Left lung (tissue), 10 donors: Measurements from ENCODE around the gene ARHGAP11B. TPM values are rescaled to one million over a fixed set of nuclear protein-coding genes. Genes with fewer than 3 reads are reported as not detected.
"Not testable (repeated sequence)": the region's sequence is repeated elsewhere in the genome, so short reads cannot be mapped to it uniquely, and the experiment has no call there.

Source experiments
- ATAC-seq: fragments of 200-7000 bp; cut with Tn5 transposase; one replicate; pipeline ENCODE4 v1.9.1; 2020; ENCODE audit warnings: moderate library complexity
- DNase-seq, 4 donors: peaks; one replicate each; pipeline ENCODE4 v3.0.0-alpha.2; 2013 to 2020
- H3K27ac ChIP-seq, 2 donors: fragments of 200-600 bp; sonication (generic) in 1 of 2; one replicate each; pipeline versions ENCODE4 v1.5.0 to v1.8.0; 2020 to 2021
- H3K27me3 ChIP-seq, 2 donors: fragments of 200-600 bp; sonication (generic) in 1 of 2; one replicate each; pipeline versions ENCODE4 v1.5.0 to v1.8.0; 2020 to 2021
- H3K36me3 ChIP-seq, 2 donors: fragments of 200-600 bp; sonication (generic) in 1 of 2; one replicate each; pipeline versions ENCODE4 v1.5.0 to v1.8.0; 2020 to 2021
- H3K4me1 ChIP-seq, 2 donors: fragments of 200-600 bp; one replicate each; pipeline ENCODE4 v1.8.0; 2021
- H3K4me3 ChIP-seq, 2 donors: fragments of 200-600 bp; sonication (generic) in 1 of 2; one replicate each; pipeline versions ENCODE4 v1.5.0 to v1.8.0; 2020 to 2021; ENCODE audit warnings: mild to moderate bottlenecking in 1 of 2
- H3K9me3 ChIP-seq, 2 donors: fragments of 200-600 bp; sonication (generic) in 1 of 2; one replicate each; pipeline versions ENCODE4 v1.5.0 to v1.8.0; 2020 to 2021
- CTCF ChIP-seq, 2 donors: fragments of 200-600 bp; sonication (generic) in 1 of 2; IDR thresholded peaks; one replicate each; pipeline versions ENCODE4 v1.5.0 to v1.8.0; 2021; ENCODE audit warnings: antibody characterized with exemption in 2 of 2
- intact Hi-C, 2 donors: fragments of 100-400 bp; cut with DNase I; formaldehyde crosslinking; loops; one replicate each; pipeline versions ENCODE4 v1.11.2 to v1.14.2; 2022
- polyA plus RNA-seq, 6 donors: library from polyadenylated mRNA; unstranded; fragments of 120-200 nt; gene quantifications; one replicate each; pipeline ENCODE4 v1.2.1, GENCODE V29; 2013; ENCODE audit not compliant: insufficient read length in 6 of 6
- total RNA-seq, 2 donors: library from RNA; stranded (reverse); fragmentation: NEBNext Ultra II Directional; extraction: Animal tissue kit (Norgen Biotek cat#: 25700); gene quantifications; one replicate each; pipeline ENCODE4 v1.2.1, GENCODE V29; 2021
- donor health status: DM: no; HTN: yes; CAD: no.
- donor health status: DM: no; HTN: no; CAD: no.

The ARHGAP11B gene

GRCh38 chr15:30675126-30675525 is 49.2 kb downstream of the ARHGAP11B start:
- Histone ChIP-seq H3K36me3 (no peaks in the 10 kb centered on the region), H3K27ac (no peak overlapping the region), H3K4me1 (no peaks in the 10 kb centered on the region), H3K27me3 (no peaks in the 10 kb centered on the region), H3K4me3 (no peak overlapping the region), H3K9me3 (no peaks in the 10 kb centered on the region)
- ATAC-seq (no peak), DNase-seq (no peak)
- TF ChIP-seq CTCF (IDR thresholded peaks at IDR 0.05) = no peak
- intact Hi-C loops = no loop called here

- H3K4me1 ChIP-seq, H3K36me3 ChIP-seq, DNase-seq, H3K4me3 ChIP-seq, H3K9me3 ChIP-seq, ATAC-seq, H3K27me3 ChIP-seq, intact Hi-C loops, H3K27ac ChIP-seq: not testable (repeated sequence)
Measured at GRCh38 chr15:30675891-30676290, 50.0 kb downstream of the ARHGAP11B start.

GRCh38 chr15:30680997-30681396 is 55.1 kb downstream of the ARHGAP11B start:
- H3K4me3 ChIP-seq, H3K9me3 ChIP-seq, H3K4me1 ChIP-seq, H3K27ac ChIP-seq, DNase-seq, ATAC-seq, H3K36me3 ChIP-seq, intact Hi-C loops, H3K27me3 ChIP-seq: not testable (repeated sequence)

GRCh38 chr15:30685709-30686285 is 59.9 kb downstream of the ARHGAP11B start:
- H3K4me3 ChIP-seq, H3K4me1 ChIP-seq, H3K36me3 ChIP-seq, DNase-seq, H3K27ac ChIP-seq, H3K27me3 ChIP-seq, intact Hi-C loops, H3K9me3 ChIP-seq, ATAC-seq: not testable (repeated sequence)

- H3K36me3 ChIP-seq, DNase-seq, H3K27me3 ChIP-seq, H3K4me1 ChIP-seq, H3K9me3 ChIP-seq, ATAC-seq, intact Hi-C loops, H3K27ac ChIP-seq, H3K4me3 ChIP-seq: not testable (repeated sequence)
Measured at GRCh38 chr15:30686651-30687050, 60.7 kb downstream of the ARHGAP11B start.

Other genes starting within 250 kb of the ARHGAP11B start
- 1 to 10 TPM; 2.8 to 8.1 TPM for gene CHRFAM7A, start 232.6 kb upstream of the ARHGAP11B start, total RNA-seq
- 1 to 10 TPM; 3.5 to 6.4 (median 5.1) TPM for gene CHRFAM7A, start 232.6 kb upstream of the ARHGAP11B start, polyA plus RNA-seq
- gene GOLGA8R, start 211.9 kb upstream of the ARHGAP11B start, total RNA-seq = 1 to 10 TPM; 2.6 to 4.0 TPM
- gene GOLGA8R, start 211.9 kb upstream of the ARHGAP11B start, polyA plus RNA-seq = 10 to 100 TPM; 10.2 to 15.5 (median 11.8) TPM
- 1 to 10 TPM in 1 of 2 donors, under 1 TPM in 1; 0.52 to 1.8 TPM for gene GOLGA8Q, start 74.1 kb upstream of the ARHGAP11B start, total RNA-seq
- gene GOLGA8Q, start 74.1 kb upstream of the ARHGAP11B start, polyA plus RNA-seq = 1 to 10 TPM; 1.8 to 8.0 (median 2.3) TPM
- gene GOLGA8H, start 22.1 kb upstream of the ARHGAP11B start, total RNA-seq = 1 to 10 TPM in 1 of 2 donors, under 1 TPM in 1; 0.55 to 1.1 TPM
- 1 to 10 TPM; 1.3 to 2.4 (median 2.1) TPM for gene GOLGA8H, start 22.1 kb upstream of the ARHGAP11B start, polyA plus RNA-seq